ENCODE data around the gene MYO3B.
A peak's percentile ranks its signal among the peaks of the same experiment; 100 is the strongest.

The MYO3B gene

DNA sequence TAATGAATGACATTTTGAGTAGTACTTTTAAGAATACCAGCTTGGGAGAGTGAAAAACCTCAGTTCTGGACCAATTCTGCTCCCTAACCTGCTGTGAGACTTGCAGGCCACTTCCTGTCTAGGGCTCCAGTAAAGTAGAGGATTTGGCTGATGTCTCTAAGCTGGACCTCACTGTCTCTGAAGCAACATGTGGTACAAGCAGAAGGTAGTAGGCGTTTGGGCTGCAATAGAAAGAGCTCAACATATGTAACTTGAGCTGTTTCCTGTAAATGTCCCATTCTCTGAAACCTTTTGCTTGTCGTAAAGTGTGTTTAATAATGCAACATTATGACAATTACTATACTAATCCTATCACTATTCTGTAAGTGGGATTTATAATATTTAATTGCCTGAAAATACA lies 213.1 kb downstream of the MYO3B start:
- Histone ChIP-seq H3K79me1 (replicated peaks; ENCODE audit: low read length, poor library complexity, severe bottlenecking) (no peaks in the 10 kb centered on the region), H3K23ac (ENCODE audit: low read length in 2 of 2) (no peak overlapping the region), H3K14ac (ENCODE audit: low read length in 2 of 2) (no peak overlapping the region), H2BK15ac (ENCODE audit: low read depth, poor library complexity, severe bottlenecking) (no peak overlapping the region), H3K27ac (ENCODE audit: low read length, poor library complexity, severe bottlenecking) (no peak overlapping the region), H2BK5ac (ENCODE audit: low read depth, low read length, poor library complexity, severe bottlenecking) (no peak overlapping the region), H3K9ac (ENCODE audit: low read length) (no peak overlapping the region), H2BK120ac (ENCODE audit: low read depth, low read length) (no peak overlapping the region), H3K4me1 (ENCODE audit: control insufficient read depth, insufficient read depth, low read depth, low read length) (peaks cover 2% of the 10 kb centered on the region), H4K91ac (ENCODE audit: low read length) (no peak overlapping the region), H2AK5ac (ENCODE audit: low read length, severe bottlenecking) (no peak overlapping the region), H3K9me3 (ENCODE audit: control insufficient read depth, low read length) (no peaks in the 10 kb centered on the region), H3K4me2 (ENCODE audit: low read length, poor library complexity, severe bottlenecking) (no peak overlapping the region), H3K18ac (ENCODE audit: low read depth in 1 of 2, low read length in 2 of 2) (no peak overlapping the region), H3K27me3 (ENCODE audit: control insufficient read depth in 1 of 2, insufficient read depth in 1 of 2, low read length in 2 of 2) (peaks cover 24 to 42% of the 10 kb centered on the region in 2 experiments), H2AFZ (ENCODE audit: low read depth, low read length) (no peak overlapping the region), H2BK12ac (ENCODE audit: low read length in 2 of 2) (no peak overlapping the region), H3K36me3 (ENCODE audit: control insufficient read depth in 1 of 2, insufficient read depth in 2 of 2, low read depth in 1 of 2, low read length in 2 of 2) (no peaks in the 10 kb centered on the region), H3K4me3 (ENCODE audit: insufficient read depth in 1 of 2, low read depth in 1 of 2, low read length in 2 of 2) (no peak overlapping the region), H3K4ac (ENCODE audit: low read depth in 1 of 2, low read length in 2 of 2) (no peak overlapping the region), H4K8ac (ENCODE audit: low read length) (no peak overlapping the region)
- WGBS = no CpG with 5 or more reads among the region's 2 CpGs
- DNase-seq = no peak

DNA sequence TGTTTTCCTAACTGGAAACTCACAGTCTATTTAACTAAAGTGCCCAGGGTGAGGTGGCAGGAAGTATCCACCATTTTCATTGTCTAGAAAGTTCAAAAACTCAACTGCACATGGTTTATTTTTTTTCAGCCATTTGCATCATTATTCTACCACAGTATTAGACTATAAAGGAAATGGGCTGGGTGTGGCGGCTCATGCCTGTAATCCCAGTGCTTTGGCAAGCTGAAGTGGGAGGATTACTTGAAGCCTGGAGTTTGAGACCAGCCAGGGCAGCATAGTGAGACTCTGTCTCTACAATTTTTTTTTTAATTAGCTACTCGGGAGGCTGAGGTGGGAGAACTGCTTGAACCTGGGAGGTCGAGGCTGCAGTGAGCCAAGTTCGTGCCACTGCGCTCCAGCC lies 213.8 kb downstream of the MYO3B start:
- Histone ChIP-seq H3K9ac (ENCODE audit: low read length) (no peak overlapping the region), H3K36me3 (ENCODE audit: control insufficient read depth in 1 of 2, insufficient read depth in 2 of 2, low read depth in 1 of 2, low read length in 2 of 2) (no peaks in the 10 kb centered on the region), H3K18ac (ENCODE audit: low read depth in 1 of 2, low read length in 2 of 2) (no peak overlapping the region), H2BK15ac (ENCODE audit: low read depth, poor library complexity, severe bottlenecking) (no peak overlapping the region), H3K9me3 (ENCODE audit: control insufficient read depth, low read length) (no peaks in the 10 kb centered on the region), H3K4me1 (ENCODE audit: control insufficient read depth, insufficient read depth, low read depth, low read length) (peaks cover 2% of the 10 kb centered on the region), H3K14ac (ENCODE audit: low read length in 2 of 2) (no peak overlapping the region), H2AFZ (ENCODE audit: low read depth, low read length) (no peak overlapping the region), H2BK12ac (ENCODE audit: low read length in 2 of 2) (no peak overlapping the region), H3K4me3 (ENCODE audit: insufficient read depth in 1 of 2, low read depth in 1 of 2, low read length in 2 of 2) (no peak overlapping the region), H2AK5ac (ENCODE audit: low read length, severe bottlenecking) (no peak overlapping the region), H3K79me1 (replicated peaks; ENCODE audit: low read length, poor library complexity, severe bottlenecking) (no peaks in the 10 kb centered on the region), H2BK5ac (ENCODE audit: low read depth, low read length, poor library complexity, severe bottlenecking) (no peak overlapping the region), H4K8ac (ENCODE audit: low read length) (no peak overlapping the region), H3K4ac (ENCODE audit: low read depth in 1 of 2, low read length in 2 of 2) (no peak overlapping the region), H3K23ac (ENCODE audit: low read length in 2 of 2) (no peak overlapping the region), H4K91ac (ENCODE audit: low read length) (no peak overlapping the region), H3K27ac (ENCODE audit: low read length, poor library complexity, severe bottlenecking) (no peak overlapping the region), H2BK120ac (ENCODE audit: low read depth, low read length) (no peak overlapping the region), H3K4me2 (ENCODE audit: low read length, poor library complexity, severe bottlenecking) (no peak overlapping the region), H3K27me3 (ENCODE audit: control insufficient read depth in 1 of 2, insufficient read depth in 1 of 2, low read length in 2 of 2) (peaks cover 31 to 47% of the 10 kb centered on the region in 2 experiments)
- DNase-seq = no peak
- WGBS = 93% methylated on average over 5 of the region's 5 CpGs

DNA sequence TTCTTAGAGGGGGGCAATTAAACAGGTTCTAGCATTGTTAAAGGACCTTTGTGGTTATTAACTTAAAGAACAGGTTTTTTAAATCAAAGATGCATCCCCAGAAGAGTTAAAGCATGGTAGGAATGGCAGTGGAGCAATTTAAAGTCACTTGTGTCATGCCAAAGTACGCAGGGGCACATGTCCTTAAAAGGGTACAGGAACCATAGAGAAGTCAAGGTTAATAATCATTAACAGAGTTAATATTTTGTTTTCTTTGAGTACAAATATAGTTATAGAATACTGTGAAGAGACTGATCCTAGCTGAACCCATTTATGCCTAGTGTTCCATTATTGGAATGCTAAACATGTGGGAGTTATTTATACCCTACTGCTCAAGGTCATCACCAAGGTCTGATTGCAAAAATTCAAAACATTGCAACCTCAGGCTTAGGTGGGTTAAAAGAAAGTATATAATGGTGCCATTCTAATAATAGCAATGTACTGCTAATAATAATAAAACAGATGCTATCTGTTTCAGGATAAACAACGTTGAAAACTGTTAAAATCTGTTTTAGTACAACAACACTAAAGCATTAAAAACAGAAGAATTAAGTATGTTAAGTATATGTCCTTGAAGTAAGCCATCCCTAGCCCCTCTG lies 216.0 kb downstream of the MYO3B start:
- H3K9me3 ChIP-seq (ENCODE audit: control insufficient read depth, low read length) = no peaks in the 10 kb centered on the region
- no peak overlapping the region for H2AK5ac ChIP-seq (ENCODE audit: low read length, severe bottlenecking)
- no peak overlapping the region for H4K91ac ChIP-seq (ENCODE audit: low read length)
- no peak overlapping the region for H2BK12ac ChIP-seq (ENCODE audit: low read length in 2 of 2)
- no peak overlapping the region for H3K27ac ChIP-seq (ENCODE audit: low read length, poor library complexity, severe bottlenecking)
- H3K18ac ChIP-seq (ENCODE audit: low read depth in 1 of 2, low read length in 2 of 2) = no peak overlapping the region
- peaks cover 2% of the 10 kb centered on the region for H3K4me1 ChIP-seq (ENCODE audit: control insufficient read depth, insufficient read depth, low read depth, low read length)
- H3K9ac ChIP-seq (ENCODE audit: low read length) = no peak overlapping the region
- no peak overlapping the region for H4K8ac ChIP-seq (ENCODE audit: low read length)
- H3K4me3 ChIP-seq (ENCODE audit: insufficient read depth in 1 of 2, low read depth in 1 of 2, low read length in 2 of 2) = no peak overlapping the region
- no peaks in the 10 kb centered on the region for H3K36me3 ChIP-seq (ENCODE audit: control insufficient read depth in 1 of 2, insufficient read depth in 2 of 2, low read depth in 1 of 2, low read length in 2 of 2)
- H3K14ac ChIP-seq (ENCODE audit: low read length in 2 of 2) = no peak overlapping the region
- H3K4ac ChIP-seq (ENCODE audit: low read depth in 1 of 2, low read length in 2 of 2) = no peak overlapping the region
- no peak for DNase-seq
- no peaks in the 10 kb centered on the region for H3K79me1 ChIP-seq (replicated peaks; ENCODE audit: low read length, poor library complexity, severe bottlenecking)
- H3K27me3 ChIP-seq (ENCODE audit: control insufficient read depth in 1 of 2, insufficient read depth in 1 of 2, low read length in 2 of 2) = peaks cover 21 to 42% of the 10 kb centered on the region in 2 experiments
- H3K4me2 ChIP-seq (ENCODE audit: low read length, poor library complexity, severe bottlenecking) = no peak overlapping the region
- no CpG with 5 or more reads among the region's 2 CpGs for WGBS
- no peak overlapping the region for H3K23ac ChIP-seq (ENCODE audit: low read length in 2 of 2)
- no peak overlapping the region for H2AFZ ChIP-seq (ENCODE audit: low read depth, low read length)
- no peak overlapping the region for H2BK120ac ChIP-seq (ENCODE audit: low read depth, low read length)
- no peak overlapping the region for H2BK15ac ChIP-seq (ENCODE audit: low read depth, poor library complexity, severe bottlenecking)
- no peak overlapping the region for H2BK5ac ChIP-seq (ENCODE audit: low read depth, low read length, poor library complexity, severe bottlenecking)

DNA sequence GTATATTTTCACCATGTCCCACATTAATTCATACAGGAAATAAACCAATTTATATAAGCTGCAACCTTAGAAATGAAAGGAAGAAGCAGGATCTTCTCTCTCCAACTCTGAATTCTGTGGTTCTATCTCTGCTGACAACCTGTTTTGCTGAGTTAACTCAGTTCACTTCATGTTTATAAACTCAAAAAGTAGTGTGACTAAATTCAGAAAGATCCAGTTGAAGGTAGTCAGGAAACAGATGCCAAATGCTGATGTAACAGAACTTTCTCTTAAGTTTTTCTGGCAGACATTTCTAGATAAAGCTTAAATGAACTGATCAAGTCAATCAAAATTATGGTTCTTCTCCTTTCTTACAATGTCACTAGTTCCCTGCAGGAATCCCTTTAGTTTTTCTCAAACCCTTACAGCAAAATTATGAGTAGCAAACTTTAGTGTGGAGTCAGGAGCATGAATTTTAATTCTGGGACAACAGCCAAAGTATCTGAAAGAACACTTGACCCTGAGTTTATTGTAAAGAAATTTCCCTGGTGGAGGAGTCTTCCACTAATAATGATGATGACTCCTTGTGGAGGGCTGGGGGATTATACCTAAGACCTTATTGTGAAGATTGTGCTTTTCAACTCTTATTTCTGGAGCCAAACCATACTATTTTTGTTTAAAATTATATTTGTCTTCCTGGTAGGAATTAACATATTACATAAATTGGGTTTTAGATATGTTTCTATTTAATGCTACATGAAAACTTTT lies 216.9 kb downstream of the MYO3B start:
- Histone ChIP-seq H3K4me1 (ENCODE audit: control insufficient read depth, insufficient read depth, low read depth, low read length) (no peaks in the 10 kb centered on the region), H2BK120ac (ENCODE audit: low read depth, low read length) (no peak overlapping the region), H2AK5ac (ENCODE audit: low read length, severe bottlenecking) (no peak overlapping the region), H4K91ac (ENCODE audit: low read length) (no peak overlapping the region), H3K79me1 (replicated peaks; ENCODE audit: low read length, poor library complexity, severe bottlenecking) (no peaks in the 10 kb centered on the region), H3K4me3 (ENCODE audit: insufficient read depth in 1 of 2, low read depth in 1 of 2, low read length in 2 of 2) (no peak overlapping the region), H3K4ac (ENCODE audit: low read depth in 1 of 2, low read length in 2 of 2) (no peak overlapping the region), H3K14ac (ENCODE audit: low read length in 2 of 2) (no peak overlapping the region), H2BK5ac (ENCODE audit: low read depth, low read length, poor library complexity, severe bottlenecking) (no peak overlapping the region), H3K4me2 (ENCODE audit: low read length, poor library complexity, severe bottlenecking) (no peak overlapping the region), H2AFZ (ENCODE audit: low read depth, low read length) (no peak overlapping the region), H3K36me3 (ENCODE audit: control insufficient read depth in 1 of 2, insufficient read depth in 2 of 2, low read depth in 1 of 2, low read length in 2 of 2) (no peaks in the 10 kb centered on the region), H4K8ac (ENCODE audit: low read length) (no peak overlapping the region), H3K23ac (ENCODE audit: low read length in 2 of 2) (no peak overlapping the region), H3K27ac (ENCODE audit: low read length, poor library complexity, severe bottlenecking) (no peak overlapping the region), H3K27me3 (ENCODE audit: control insufficient read depth in 1 of 2, insufficient read depth in 1 of 2, low read length in 2 of 2) (peaks cover 15 to 38% of the 10 kb centered on the region in 2 experiments), H3K9me3 (ENCODE audit: control insufficient read depth, low read length) (no peaks in the 10 kb centered on the region), H3K9ac (ENCODE audit: low read length) (no peak overlapping the region), H2BK12ac (ENCODE audit: low read length in 2 of 2) (no peak overlapping the region), H2BK15ac (ENCODE audit: low read depth, poor library complexity, severe bottlenecking) (no peak overlapping the region), H3K18ac (ENCODE audit: low read depth in 1 of 2, low read length in 2 of 2) (no peak overlapping the region)
- peak; percentile 18 for DNase-seq
